DMS53 (cell line): ENCODE data around the gene CD47.

Experiments
- DNase-seq: peaks from one replicate; lab custom pipeline; 2025; lab: John Stamatoyannopoulos, UW

CD47 gene

DNA sequence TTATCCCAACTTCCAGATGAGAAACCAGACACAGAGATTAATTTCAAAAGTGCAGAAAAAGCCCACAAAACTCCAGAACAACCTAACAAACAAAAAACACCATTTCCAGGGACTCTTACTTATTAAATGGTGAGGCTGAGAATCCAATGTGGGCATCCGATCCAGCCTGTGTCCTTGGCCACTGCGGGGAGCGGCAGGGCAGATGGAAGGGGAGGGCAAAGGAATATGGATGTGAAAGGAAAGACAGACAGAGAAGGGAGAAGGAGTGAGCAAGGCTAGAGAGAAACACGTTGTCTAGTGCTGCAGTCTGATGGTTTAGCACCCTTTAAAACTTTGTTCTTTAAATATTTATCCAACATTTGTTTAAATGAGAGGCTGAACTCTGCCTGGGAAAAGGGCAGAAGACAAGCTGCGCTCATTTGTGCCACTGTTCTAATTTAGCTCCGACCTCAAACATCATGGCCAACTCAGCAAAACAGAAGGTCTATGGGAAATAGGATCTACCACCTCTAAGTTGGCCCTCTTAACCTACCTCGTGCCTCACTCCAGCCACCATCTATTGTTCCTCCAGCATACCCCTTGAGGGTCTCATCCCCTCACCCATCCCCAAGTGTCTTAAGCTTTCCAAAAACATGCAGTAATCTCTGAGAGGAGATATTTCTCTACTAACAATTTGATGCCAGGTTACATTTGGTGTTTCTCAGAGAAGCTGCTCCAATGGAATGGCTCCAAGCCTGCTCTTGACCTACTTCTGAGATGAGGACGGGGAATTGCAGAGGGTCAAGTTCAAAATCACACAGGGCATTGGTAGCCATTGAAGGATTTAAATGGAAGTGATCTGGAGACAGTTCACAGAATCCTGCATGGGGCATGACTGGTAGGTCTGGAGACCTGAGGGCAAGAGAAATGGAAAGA is 77.4 kb downstream of the CD47 start:
- no peak for DNase-seq

DNA sequence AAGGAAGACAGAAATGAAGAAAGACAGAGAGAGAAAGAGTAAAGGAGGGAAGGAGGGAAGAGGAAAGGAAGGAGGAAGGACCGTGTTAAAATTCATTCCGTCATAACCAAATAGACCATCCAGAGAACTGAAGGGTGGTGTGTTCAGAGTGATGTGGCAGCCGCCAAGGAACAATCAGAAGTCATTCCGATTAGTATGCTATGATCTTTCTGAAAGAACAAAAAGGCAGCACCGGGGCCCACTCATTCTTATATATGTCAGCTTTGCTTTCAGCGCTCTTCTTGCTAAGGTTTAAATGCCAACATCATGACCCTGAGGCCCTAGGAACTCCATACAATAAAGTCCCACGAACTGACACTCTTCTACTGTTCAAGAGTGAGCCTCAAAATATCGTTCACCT is 78.5 kb downstream of the CD47 start:
- no peak for DNase-seq

DNA sequence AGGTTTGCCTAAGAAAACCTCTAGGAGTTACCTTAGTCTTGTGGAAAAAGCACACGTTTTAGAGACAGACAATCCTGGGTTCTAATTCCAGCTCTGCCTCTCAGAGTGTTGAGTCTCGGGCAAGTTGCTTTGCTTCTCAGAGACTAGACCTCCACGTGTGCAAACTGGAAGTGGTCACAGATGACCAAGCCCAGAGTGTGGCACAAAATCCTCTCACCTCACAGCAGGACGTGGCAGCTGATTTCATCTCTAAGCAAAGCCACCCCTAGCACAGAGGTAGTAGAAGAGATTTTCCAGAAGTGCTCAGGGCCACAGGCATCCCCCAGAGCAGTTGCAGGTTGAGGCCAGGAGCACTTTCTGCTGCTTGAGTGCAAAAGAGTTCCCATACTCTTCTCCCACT is 79.2 kb downstream of the CD47 start:
- no peak for DNase-seq

DNA sequence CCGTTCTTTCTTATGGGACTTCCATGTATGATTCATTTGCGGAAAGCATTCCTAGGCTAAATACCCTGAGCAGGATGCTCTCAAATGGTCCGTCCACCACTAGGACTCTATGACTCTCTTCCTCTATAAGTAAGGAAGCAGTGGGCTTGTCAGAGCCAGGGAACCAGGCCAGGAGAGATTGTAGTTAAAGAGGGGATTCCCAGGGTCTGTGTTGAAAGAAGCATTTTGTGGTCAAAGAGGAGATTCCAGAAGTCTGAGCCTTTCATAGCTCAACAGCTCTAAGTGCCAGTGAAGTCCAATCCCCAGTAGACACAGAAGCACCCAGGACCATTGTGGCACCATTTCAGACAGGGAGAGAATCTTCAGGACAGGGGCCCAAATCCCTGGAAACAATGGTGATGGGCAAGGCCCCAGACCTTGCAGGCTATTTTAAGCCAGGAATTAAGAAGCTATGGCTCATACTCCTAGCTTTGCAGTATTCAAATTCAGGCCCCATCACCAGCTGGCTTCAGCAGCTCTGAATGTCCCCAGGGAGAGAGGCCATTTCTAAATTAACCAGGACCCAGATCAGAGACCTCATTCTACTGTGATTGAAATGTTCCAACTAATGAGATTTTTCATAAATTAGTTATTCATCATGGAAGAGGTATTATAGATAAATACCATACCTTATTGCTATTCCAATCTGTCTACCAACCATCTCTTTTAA is 81.7 kb downstream of the CD47 start:
- no peak for DNase-seq

DNA sequence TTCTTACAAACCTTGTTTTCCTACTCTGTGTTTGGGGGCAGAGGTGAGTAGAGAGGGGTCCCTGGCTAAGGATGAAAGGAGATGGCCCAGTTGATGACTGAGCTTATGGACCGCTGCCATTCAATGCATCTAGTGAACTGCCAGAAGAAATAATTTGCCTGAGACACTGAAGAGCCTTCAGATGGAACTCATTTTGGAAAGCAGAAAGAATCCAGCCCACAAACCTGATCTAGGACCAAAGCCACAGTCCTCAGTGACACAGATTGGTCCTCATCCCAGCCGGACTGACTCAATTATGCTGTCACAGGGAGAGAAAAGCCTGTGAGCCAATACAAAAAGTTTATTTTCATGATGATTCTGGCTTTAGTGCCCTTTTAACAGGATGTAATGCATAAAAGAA is 82.7 kb downstream of the CD47 start:
- no peak for DNase-seq

DNA sequence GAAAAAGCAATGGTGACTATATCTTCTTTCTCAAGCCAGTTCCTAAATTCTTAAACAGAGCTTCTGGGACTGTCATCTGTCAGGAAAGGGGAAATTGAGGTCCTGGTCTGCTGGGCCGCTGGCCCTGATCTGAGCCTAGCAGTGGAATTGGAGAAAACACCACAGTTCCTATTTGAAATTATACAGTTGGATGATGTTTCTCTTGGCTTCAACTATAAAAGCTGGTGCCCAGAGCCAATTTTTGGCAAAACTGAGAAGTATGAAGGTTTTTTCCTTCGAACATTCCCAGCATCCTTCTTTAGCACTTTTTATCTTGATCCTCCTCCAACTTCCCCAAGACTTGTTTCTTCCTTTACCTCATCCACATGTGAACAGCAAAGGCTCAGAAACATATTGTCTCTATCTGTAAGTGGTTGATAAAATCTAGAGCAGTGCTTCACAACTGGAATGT is 83.9 kb downstream of the CD47 start:
- DNase-seq, result no peak

DNA sequence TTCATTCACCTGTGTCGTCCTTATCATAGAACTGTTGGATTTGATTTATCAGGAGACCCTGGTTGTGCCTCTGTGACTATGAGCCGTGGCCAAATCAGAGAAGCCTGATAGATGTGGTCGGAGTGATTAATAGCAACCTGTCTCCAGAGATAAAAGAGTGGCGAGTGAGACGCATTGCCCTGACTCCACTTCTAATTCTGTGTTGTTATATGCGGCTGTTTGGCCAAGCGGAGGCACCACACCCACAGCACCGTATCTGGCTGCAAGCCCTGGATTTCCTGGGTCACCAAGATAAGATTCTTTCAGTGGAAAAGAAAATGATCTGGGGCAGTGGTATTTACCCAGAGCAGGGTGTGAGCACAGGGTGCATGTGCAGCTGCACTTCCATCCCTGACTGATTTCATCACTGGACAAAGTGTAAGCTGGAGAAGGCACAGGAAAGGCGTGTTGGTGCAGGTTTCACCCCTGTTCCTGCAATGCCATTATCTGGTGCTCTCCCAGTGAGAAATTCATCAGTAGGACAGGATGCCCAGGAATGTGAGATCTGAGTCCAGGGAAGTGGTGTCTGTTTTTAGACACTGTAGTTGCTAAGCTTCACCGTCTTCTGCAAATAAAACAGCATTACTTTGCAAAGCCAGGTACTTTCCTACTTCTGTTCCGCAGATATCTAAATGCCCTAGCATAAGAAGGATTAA is 84.6 kb downstream of the CD47 start:
- no peak for DNase-seq

DNA sequence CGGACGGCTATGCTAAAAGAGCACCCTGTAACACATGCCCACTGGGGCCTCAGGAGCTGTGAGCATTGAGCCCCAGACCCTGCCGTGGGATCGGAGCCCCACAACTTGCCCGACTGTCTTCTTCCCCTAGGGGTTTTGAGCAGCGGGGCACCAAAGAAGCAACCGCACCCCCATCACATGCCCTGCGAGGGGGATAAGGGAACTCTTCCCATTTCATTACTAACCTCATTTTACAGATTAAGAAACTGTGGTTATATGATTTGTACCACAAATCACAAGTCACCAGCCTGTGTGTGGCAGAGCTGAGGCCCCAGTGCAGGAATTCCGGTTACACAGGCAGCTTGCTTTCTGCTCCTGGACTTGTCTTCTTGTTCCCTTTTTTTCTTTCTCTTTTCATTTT is 86.2 kb downstream of the CD47 start:
- DNase-seq, result no peak

DNA sequence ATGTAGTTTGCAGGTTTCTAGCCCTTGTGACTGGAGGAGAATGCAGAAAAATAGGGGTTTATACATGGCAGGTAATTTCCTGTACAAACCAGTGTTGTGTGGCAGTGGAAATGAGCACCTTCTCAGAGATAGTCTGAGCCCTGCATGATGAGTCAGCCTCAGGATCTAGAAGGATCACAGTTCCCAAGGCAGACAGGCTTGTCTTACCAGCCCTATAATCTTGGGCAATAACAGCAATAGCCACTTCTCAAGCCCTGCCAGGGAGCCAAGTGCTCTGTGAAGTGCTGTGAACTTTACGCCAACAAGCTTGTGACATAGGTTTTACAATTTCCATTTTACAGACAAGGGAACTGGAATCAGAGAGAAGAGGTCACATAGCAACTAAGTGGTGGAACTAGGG is 89.4 kb downstream of the CD47 start:
- DNase-seq, result peak; percentile 8

DNA sequence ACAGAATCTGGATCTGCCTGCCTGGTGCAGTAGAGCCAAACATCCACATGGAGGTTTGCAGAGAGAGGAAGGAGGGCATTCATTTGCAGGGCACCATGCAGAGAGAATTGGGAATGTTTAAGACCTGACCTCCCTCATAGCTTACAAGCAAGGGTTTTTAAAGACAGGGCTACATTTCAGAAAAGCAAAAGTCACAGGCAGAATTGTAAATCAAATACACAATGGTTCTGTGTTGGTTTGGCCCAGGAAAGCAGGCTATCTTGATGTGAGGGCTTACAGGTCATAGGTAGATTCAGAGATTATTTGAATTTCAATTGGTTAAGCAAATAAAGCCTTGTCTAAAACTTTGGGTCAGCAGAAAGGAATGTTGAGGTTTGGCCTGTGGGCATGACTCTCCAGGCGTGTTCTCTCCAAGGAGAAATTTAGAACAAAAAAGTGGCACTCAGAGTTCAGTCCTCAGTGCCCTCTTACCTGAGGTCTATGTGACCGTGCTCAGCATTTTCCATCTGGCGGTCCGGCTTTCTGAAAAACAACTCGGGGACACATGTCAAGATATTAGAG is 91.5 kb downstream of the CD47 start:
- DNase-seq, result no peak

DNA sequence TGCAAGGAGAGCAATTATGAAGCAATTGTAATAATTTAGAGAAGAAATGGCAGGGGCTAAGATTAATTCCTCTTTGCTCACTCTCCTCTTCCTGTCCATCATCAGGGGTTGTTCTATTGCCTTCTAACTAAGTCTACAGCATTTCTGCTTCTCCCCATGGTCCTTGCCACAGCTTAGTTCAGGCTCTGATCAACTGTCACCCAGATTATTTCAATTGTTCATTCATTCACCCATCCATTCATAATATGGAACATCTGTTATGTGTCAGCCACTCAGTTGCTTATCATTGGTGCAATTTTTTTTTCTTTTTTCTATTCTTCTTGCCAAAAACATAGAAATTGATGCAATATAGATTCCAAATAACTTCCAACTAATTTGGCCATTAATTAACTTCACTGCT is 93.2 kb downstream of the CD47 start:
- no peak for DNase-seq

DNA sequence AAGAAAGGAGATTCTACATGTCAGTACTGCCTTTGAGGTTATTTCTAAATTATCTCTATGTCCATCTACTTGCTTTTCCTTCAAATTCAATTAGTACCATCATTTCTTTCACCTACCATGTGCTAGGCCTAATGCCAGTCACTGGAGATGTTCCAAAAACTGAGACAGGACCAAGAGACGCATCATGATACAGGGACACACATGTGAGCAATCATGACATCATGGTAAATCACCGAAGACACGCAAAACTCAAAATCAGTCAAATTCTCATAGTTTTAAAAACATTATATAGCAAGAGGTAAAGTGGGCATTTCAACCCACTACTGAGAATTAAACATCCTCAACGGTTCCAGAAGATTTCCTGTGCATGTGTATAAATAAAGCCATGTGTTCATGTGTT is 95.0 kb downstream of the CD47 start:
- no peak for DNase-seq

DNA sequence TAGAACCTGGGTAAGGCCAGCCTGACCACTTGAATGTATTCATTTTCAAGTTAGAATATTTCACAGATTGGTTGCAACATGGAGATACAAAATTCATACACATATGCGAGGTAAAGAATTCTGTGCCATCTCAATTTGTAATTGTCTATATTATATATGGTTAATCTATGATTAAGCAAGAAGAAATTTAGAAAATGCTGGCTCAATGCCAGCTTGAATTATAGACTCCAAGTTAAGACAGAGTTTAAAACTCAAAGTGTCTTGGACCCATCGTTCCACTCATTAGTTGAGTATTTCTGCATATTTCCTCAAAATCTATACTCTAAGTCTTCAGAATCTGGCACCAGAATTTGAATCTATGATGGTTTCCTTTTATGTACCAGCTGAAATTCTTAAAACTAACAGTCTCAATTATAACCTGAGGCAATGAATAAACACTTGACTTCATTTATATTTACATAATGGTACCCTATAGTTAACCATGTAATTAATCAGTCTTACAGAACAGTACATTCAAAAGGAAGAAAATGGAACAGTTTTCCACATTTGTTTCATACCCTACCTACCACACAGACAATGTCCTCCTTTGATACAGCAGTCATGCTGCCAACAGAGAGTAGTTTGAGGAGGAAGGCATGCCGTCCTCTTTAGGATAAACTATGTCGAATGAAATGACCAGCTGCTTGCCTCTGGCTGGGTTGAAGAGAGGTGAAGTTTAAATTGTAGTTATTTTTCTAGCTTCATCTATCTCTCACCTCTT is 95.7 kb downstream of the CD47 start:
- DNase-seq, result no peak

DNA sequence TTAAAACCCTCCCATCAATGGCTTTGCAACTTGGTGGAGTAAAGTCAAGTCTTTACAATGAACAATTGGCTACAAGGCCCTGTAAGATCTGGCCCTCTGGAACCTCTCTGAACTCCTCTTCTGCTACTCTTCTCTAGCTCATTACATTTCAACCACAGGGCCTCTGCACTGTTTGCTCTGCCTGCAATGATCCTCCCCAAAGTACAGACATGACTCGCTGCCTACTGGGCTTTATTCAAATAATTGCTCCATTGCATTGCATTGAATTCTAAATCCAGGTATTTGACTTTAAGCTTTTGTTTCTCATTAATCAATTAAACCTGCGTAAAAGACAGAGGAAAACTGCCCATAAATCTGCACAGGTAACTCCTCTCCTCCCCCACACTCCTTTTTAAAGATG is 96.7 kb downstream of the CD47 start:
- no peak for DNase-seq

DNA sequence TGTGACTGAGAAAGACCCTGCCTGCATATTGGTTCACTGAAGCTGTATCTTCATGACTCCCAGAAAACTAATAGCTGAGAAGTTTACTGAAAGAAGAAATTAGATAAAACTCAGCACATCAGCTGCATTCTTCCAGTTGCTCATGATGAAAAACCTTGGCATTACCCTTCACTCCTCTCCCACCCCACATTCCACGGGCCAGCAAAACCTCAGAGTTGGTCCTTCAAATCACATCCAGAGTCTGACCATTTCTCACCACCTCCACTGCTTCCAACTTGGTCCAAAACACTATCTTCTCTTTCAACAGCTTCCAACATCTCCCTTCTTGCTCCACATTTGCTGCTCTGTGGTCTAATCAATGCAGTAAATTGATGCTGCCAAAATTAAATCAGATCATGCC is 97.1 kb downstream of the CD47 start:
- no peak for DNase-seq
